Ovary (tissue), 3 donors: Measurements from ENCODE around the gene RANBP17.

Experiments used
- CTCF ChIP-seq, 3 donors: fragments of 450-650 bp in 2 of 3; fragments of 200-600 bp in 1 of 3; IDR thresholded peaks; one replicate each; pipeline versions ENCODE4 v1.5.1 to v1.8.0; 2016 to 2022; ENCODE audit warnings: antibody characterized with exemption in 3 of 3, mild to moderate bottlenecking in 1 of 3
- POLR2A ChIP-seq: fragments of 450-650 bp; IDR thresholded peaks from one replicate; pipeline ENCODE4 v1.6.1; 2017; ENCODE audit warnings: antibody characterized with exemption, mild to moderate bottlenecking, moderate library complexity
- donor health status: DM: no; HTN: no; CAD: no.

- TF ChIP-seq CTCF (IDR thresholded peaks at IDR 0.05) (no peak), POLR2A (no peak)
Measured at GRCh38 chr5:170963521-170963920, 101.7 kb downstream of the RANBP17 start.
